ENCODE results near the gene TLE4. TPM values are rescaled to one million over a fixed set of nuclear protein-coding genes. Genes with fewer than 3 reads are reported as not detected.

TLE4 gene
- total RNA-seq, 3 donors from 2014 or later (not counting 1 experiment from before 2014, with no cell fraction given): 214 to 240 (median 220) TPM

- Mint-ChIP-seq H3K36me3 (no peaks in the 10 kb centered on the region), H3K4me3 (no peak overlapping the region), H3K9me3 (no peaks in the 10 kb centered on the region), H3K27me3 (ENCODE audit: low read depth in 2 of 2) (no peaks in the 10 kb centered on the region), H3K27ac (no peak overlapping the region), H3K4me1 (peaks cover 57 to 59% of the 10 kb centered on the region in 2 donors)
- H3K4me1 ChIP-seq (ENCODE audit: control insufficient read depth, insufficient read depth, low read length): peaks cover 15% of the 10 kb centered on the region
- DNase-seq (no peak), ATAC-seq (no peak)
- intact Hi-C loops (cut with micrococcal nuclease): no loop called here
- no peak for TF ChIP-seq CTCF (IDR thresholded peaks at IDR 0.05)
- H3K27ac ChIP-seq (ENCODE audit: low read length): no peak overlapping the region
- no peaks in the 10 kb centered on the region for H3K27me3 ChIP-seq (ENCODE audit: control insufficient read depth, insufficient read depth, low read length)
- 71% methylated on average over 1 of the region's 1 CpG for WGBS (ENCODE audit: insufficient coverage)
- no peak overlapping the region for H3K4me3 ChIP-seq (ENCODE audit: low read length)
- no peaks in the 10 kb centered on the region for H3K9me3 ChIP-seq (ENCODE audit: control insufficient read depth, insufficient read depth, low read length)
- H3K36me3 ChIP-seq (ENCODE audit: control insufficient read depth, insufficient read depth, low read length): no peaks in the 10 kb centered on the region
These were observed 113.8 kb downstream of the TLE4 start for GRCh38 chr9:79685577-79685976.

GRCh38 chr9:79686381-79687130 is 114.8 kb downstream of the TLE4 start:
- Mint-ChIP-seq H3K9me3 (no peaks in the 10 kb centered on the region), H3K36me3 (no peaks in the 10 kb centered on the region), H3K4me1 (peaks cover 55 to 61% of the 10 kb centered on the region in 2 donors), H3K27ac (peak overlapping the region; percentile 82 to 84), H3K27me3 (ENCODE audit: low read depth in 2 of 2) (no peaks in the 10 kb centered on the region), H3K4me3 (peak overlapping the region; percentile 80)
- peaks cover 15% of the 10 kb centered on the region for H3K4me1 ChIP-seq (ENCODE audit: control insufficient read depth, insufficient read depth, low read length)
- H3K9me3 ChIP-seq (ENCODE audit: control insufficient read depth, insufficient read depth, low read length): no peaks in the 10 kb centered on the region
- no peak overlapping the region for H3K27ac ChIP-seq (ENCODE audit: low read length)
- no peaks in the 10 kb centered on the region for H3K36me3 ChIP-seq (ENCODE audit: control insufficient read depth, insufficient read depth, low read length)
- intact Hi-C loops (cut with micrococcal nuclease): loop anchor here (2.0 kb wide), 1 partner anchor 62 kb away; no protein-coding TSS in a partner anchor
- H3K4me3 ChIP-seq (ENCODE audit: low read length): no peak overlapping the region
- 86% methylated on average over 8 of the region's 8 CpGs for WGBS (ENCODE audit: insufficient coverage)
- peak; percentile 27 to 33 (median 30) for ATAC-seq
- H3K27me3 ChIP-seq (ENCODE audit: control insufficient read depth, insufficient read depth, low read length): no peaks in the 10 kb centered on the region
- no peak for DNase-seq
- no peak for TF ChIP-seq CTCF (IDR thresholded peaks at IDR 0.05)

- no peaks in the 10 kb centered on the region for H3K9me3 ChIP-seq (ENCODE audit: control insufficient read depth, insufficient read depth, low read length)
- no peak overlapping the region for H3K27ac ChIP-seq (ENCODE audit: low read length)
- H3K4me1 ChIP-seq (ENCODE audit: control insufficient read depth, insufficient read depth, low read length): peaks cover 15% of the 10 kb centered on the region
- H3K4me3 ChIP-seq (ENCODE audit: low read length): no peak overlapping the region
- peak overlapping the region; percentile 82 to 84 for H3K27ac Mint-ChIP-seq
- H3K4me3 Mint-ChIP-seq: peak overlapping the region; percentile 80
- H3K27me3 Mint-ChIP-seq (ENCODE audit: low read depth in 2 of 2): no peaks in the 10 kb centered on the region
- TF ChIP-seq CTCF (IDR thresholded peaks at IDR 0.05): no peak
- DNase-seq (peak; percentile 48 to 63), ATAC-seq (peak; percentile 91 to 99 (median 94))
- H3K4me1 Mint-ChIP-seq: peaks cover 58 to 63% of the 10 kb centered on the region in 2 donors
- no peaks in the 10 kb centered on the region for H3K27me3 ChIP-seq (ENCODE audit: control insufficient read depth, insufficient read depth, low read length)
- intact Hi-C loops (cut with micrococcal nuclease): loop anchor here (2.0 kb wide), 1 partner anchor 62 kb away; no protein-coding TSS in a partner anchor
- no peaks in the 10 kb centered on the region for H3K36me3 Mint-ChIP-seq
- 17% methylated on average over 8 of the region's 8 CpGs for WGBS (ENCODE audit: insufficient coverage)
- H3K36me3 ChIP-seq (ENCODE audit: control insufficient read depth, insufficient read depth, low read length): no peaks in the 10 kb centered on the region
- H3K9me3 Mint-ChIP-seq: no peaks in the 10 kb centered on the region
These were observed 115.3 kb downstream of the TLE4 start for GRCh38 chr9:79687131-79687447.

All from natural killer cell (primary cell).